ENCODE measurements around the gene ALMS1.
"Not testable (repeated sequence)": the region's sequence is repeated elsewhere in the genome, so short reads cannot be mapped to it uniquely, and the experiment has no call there.

ALMS1 gene

DNA sequence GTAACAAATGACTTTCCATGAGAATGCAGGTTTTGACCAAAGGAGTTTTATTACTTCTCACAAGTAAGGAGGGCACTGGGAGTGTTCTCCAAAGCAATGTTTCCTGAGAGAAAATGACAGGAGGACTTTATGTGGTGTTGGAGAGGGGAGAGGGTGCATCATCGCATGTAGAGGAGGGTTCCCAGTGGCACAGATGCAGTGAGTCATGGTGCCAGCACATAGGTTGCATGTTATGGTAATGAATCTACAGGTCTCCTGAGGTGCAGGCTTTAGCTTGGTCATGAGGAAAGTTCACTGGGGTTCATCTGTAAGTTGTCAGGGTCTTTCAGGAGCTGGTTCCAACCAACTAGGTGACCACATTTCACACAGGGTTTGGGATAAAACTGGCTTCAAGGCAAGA, 226.2 kb downstream of the ALMS1 start:
- H2AK5ac ChIP-seq (ENCODE audit: low read depth, low read length): no peak overlapping the region
- no peak overlapping the region for H2BK12ac ChIP-seq (ENCODE audit: low read length)
- no peak overlapping the region for H2BK5ac ChIP-seq (ENCODE audit: low read length)
- H4K91ac ChIP-seq (ENCODE audit: low read depth, low read length, poor library complexity): no peak overlapping the region
- no peak overlapping the region for H3K9ac ChIP-seq (ENCODE audit: low read depth, low read length, poor library complexity)
- H3K23ac ChIP-seq (ENCODE audit: low read depth, low read length, poor library complexity): no peak overlapping the region
- no peaks in the 10 kb centered on the region for H3K27me3 ChIP-seq (ENCODE audit: control insufficient read depth in 3 of 3, insufficient read depth in 3 of 3, low read depth in 1 of 3, low read length in 3 of 3)
- no peak overlapping the region for H3K27ac ChIP-seq (replicated peaks; ENCODE audit: low read length)
- no peaks in the 10 kb centered on the region for H3K4me1 ChIP-seq (ENCODE audit: control insufficient read depth in 2 of 2, insufficient read depth in 1 of 2, low read depth in 1 of 2, low read length in 2 of 2)
- no peak overlapping the region for H3K4ac ChIP-seq (ENCODE audit: low read length)
- WGBS, 2 donors (ENCODE audit: extremely low coverage in 2 of 2, insufficient read length in 2 of 2, insufficient replicate concordance in 1 of 2): no CpG with 5 or more reads among the region's 1 CpG
- peaks cover 0 to 33% of the 10 kb centered on the region in 2 donors for H3K36me3 ChIP-seq (replicated peaks in 1 of 2; ENCODE audit: control insufficient read depth in 2 of 2, insufficient read depth in 2 of 2, low read length in 2 of 2)
- no peak overlapping the region for H3K4me2 ChIP-seq (ENCODE audit: insufficient read depth, low read length, poor library complexity, severe bottlenecking)
- no peak overlapping the region for H2BK15ac ChIP-seq (ENCODE audit: low read length)
- no peaks in the 10 kb centered on the region for H3K9me3 ChIP-seq (replicated peaks in 1 of 2; ENCODE audit: control insufficient read depth in 2 of 2, insufficient read depth in 1 of 2, low read depth in 1 of 2, low read length in 2 of 2)
- no peak overlapping the region for H3K18ac ChIP-seq (ENCODE audit: low read length)
- no peak overlapping the region for H3K14ac ChIP-seq (ENCODE audit: low read length)
- no peak for DNase-seq (ENCODE audit: low spot score)
- H2BK120ac ChIP-seq (ENCODE audit: low read depth, low read length): no peak overlapping the region
- no peak overlapping the region for H2AFZ ChIP-seq (ENCODE audit: low read length)
- H3K4me3 ChIP-seq (ENCODE audit: low read length in 2 of 2): no peak overlapping the region
- no peak overlapping the region for H4K8ac ChIP-seq (ENCODE audit: low read depth, low read length)
- no peaks in the 10 kb centered on the region for H3K79me1 ChIP-seq (ENCODE audit: low read depth, low read length)

DNA sequence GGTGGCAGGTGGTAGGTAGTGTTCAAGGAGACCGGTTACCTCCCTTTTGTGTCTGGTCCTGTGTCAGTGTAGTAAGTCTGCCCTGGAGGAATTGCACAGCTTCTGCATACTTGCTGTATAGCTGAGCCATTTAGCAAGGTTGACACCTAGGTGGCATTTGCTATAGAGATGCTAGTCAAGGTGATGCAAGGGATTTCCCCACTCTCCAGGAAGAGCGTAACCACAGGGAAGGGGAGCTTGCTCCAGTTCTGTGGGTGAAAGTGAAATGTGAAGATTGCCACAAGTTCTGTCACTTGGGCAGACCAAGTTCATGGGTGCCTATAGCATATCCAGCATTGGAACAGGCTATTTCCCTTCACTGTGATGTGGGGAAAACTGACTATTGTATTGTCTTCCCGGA, 228.5 kb downstream of the ALMS1 start:
- H2BK15ac ChIP-seq (ENCODE audit: low read length): no peak overlapping the region
- no peak overlapping the region for H3K27ac ChIP-seq (replicated peaks; ENCODE audit: low read length)
- no peak overlapping the region for H2BK12ac ChIP-seq (ENCODE audit: low read length)
- H3K9ac ChIP-seq (ENCODE audit: low read depth, low read length, poor library complexity): no peak overlapping the region
- no peaks in the 10 kb centered on the region for H3K79me1 ChIP-seq (ENCODE audit: low read depth, low read length)
- no peak overlapping the region for H4K91ac ChIP-seq (ENCODE audit: low read depth, low read length, poor library complexity)
- no peak overlapping the region for H2BK120ac ChIP-seq (ENCODE audit: low read depth, low read length)
- H3K27me3 ChIP-seq (ENCODE audit: control insufficient read depth in 3 of 3, insufficient read depth in 3 of 3, low read depth in 1 of 3, low read length in 3 of 3): no peaks in the 10 kb centered on the region
- DNase-seq (ENCODE audit: low spot score): no peak
- H2BK5ac ChIP-seq (ENCODE audit: low read length): no peak overlapping the region
- H3K4me1 ChIP-seq (ENCODE audit: control insufficient read depth in 2 of 2, insufficient read depth in 1 of 2, low read depth in 1 of 2, low read length in 2 of 2): no peaks in the 10 kb centered on the region
- H3K36me3 ChIP-seq (replicated peaks in 1 of 2; ENCODE audit: control insufficient read depth in 2 of 2, insufficient read depth in 2 of 2, low read length in 2 of 2): peaks cover 0 to 18% of the 10 kb centered on the region in 2 donors
- H2AFZ ChIP-seq (ENCODE audit: low read length): no peak overlapping the region
- H3K18ac ChIP-seq (ENCODE audit: low read length): no peak overlapping the region
- H3K23ac ChIP-seq (ENCODE audit: low read depth, low read length, poor library complexity): no peak overlapping the region
- no CpG with 5 or more reads among the region's 3 CpGs for WGBS, 2 donors (ENCODE audit: extremely low coverage in 2 of 2, insufficient read length in 2 of 2, insufficient replicate concordance in 1 of 2)
- H3K4me2 ChIP-seq (ENCODE audit: insufficient read depth, low read length, poor library complexity, severe bottlenecking): no peak overlapping the region
- no peak overlapping the region for H3K4me3 ChIP-seq (ENCODE audit: low read length in 2 of 2)
- H3K9me3 ChIP-seq (replicated peaks in 1 of 2; ENCODE audit: control insufficient read depth in 2 of 2, insufficient read depth in 1 of 2, low read depth in 1 of 2, low read length in 2 of 2): no peaks in the 10 kb centered on the region
- no peak overlapping the region for H2AK5ac ChIP-seq (ENCODE audit: low read depth, low read length)
- no peak overlapping the region for H4K8ac ChIP-seq (ENCODE audit: low read depth, low read length)
- no peak overlapping the region for H3K14ac ChIP-seq (ENCODE audit: low read length)
- no peak overlapping the region for H3K4ac ChIP-seq (ENCODE audit: low read length)

DNA sequence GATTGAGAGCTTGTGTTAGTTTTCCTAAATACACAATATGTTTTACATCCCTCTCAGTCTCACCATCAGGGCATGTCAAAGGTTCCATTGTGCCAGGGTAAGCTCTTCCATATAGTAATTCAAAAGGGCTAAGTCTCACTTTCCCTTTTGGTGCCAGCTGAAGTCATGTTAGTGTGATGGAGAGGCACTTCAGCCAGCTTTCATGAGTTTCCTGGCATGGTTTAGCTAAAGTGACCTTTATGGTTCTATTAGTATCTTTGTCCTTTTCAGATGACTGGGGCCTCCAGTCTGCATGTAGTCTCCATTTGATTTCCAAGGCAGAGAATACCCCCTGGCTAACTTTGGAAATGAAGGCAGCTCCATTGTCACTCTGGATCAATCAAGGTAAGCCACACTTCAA, 229.4 kb downstream of the ALMS1 start:
- Histone ChIP-seq H3K14ac (ENCODE audit: low read length) (no peak overlapping the region), H3K4me2 (ENCODE audit: insufficient read depth, low read length, poor library complexity, severe bottlenecking) (no peak overlapping the region), H2BK12ac (ENCODE audit: low read length) (no peak overlapping the region), H3K27me3 (ENCODE audit: control insufficient read depth in 3 of 3, insufficient read depth in 3 of 3, low read depth in 1 of 3, low read length in 3 of 3) (no peaks in the 10 kb centered on the region), H2AK5ac (ENCODE audit: low read depth, low read length) (no peak overlapping the region), H3K18ac (ENCODE audit: low read length) (no peak overlapping the region), H3K4me3 (ENCODE audit: low read length in 2 of 2) (no peak overlapping the region), H4K91ac (ENCODE audit: low read depth, low read length, poor library complexity) (no peak overlapping the region), H3K27ac (replicated peaks; ENCODE audit: low read length) (no peak overlapping the region), H3K79me1 (ENCODE audit: low read depth, low read length) (no peaks in the 10 kb centered on the region), H2BK15ac (ENCODE audit: low read length) (no peak overlapping the region), H3K36me3 (replicated peaks in 1 of 2; ENCODE audit: control insufficient read depth in 2 of 2, insufficient read depth in 2 of 2, low read length in 2 of 2) (peaks cover 0 to 13% of the 10 kb centered on the region in 2 donors), H2BK5ac (ENCODE audit: low read length) (no peak overlapping the region), H3K4me1 (ENCODE audit: control insufficient read depth in 2 of 2, insufficient read depth in 1 of 2, low read depth in 1 of 2, low read length in 2 of 2) (no peaks in the 10 kb centered on the region), H3K9ac (ENCODE audit: low read depth, low read length, poor library complexity) (no peak overlapping the region), H2AFZ (ENCODE audit: low read length) (no peak overlapping the region), H2BK120ac (ENCODE audit: low read depth, low read length) (no peak overlapping the region), H4K8ac (ENCODE audit: low read depth, low read length) (no peak overlapping the region), H3K9me3 (replicated peaks in 1 of 2; ENCODE audit: control insufficient read depth in 2 of 2, insufficient read depth in 1 of 2, low read depth in 1 of 2, low read length in 2 of 2) (no peaks in the 10 kb centered on the region), H3K23ac (ENCODE audit: low read depth, low read length, poor library complexity) (no peak overlapping the region), H3K4ac (ENCODE audit: low read length) (no peak overlapping the region)
- DNase-seq (ENCODE audit: low spot score): no peak

DNA sequence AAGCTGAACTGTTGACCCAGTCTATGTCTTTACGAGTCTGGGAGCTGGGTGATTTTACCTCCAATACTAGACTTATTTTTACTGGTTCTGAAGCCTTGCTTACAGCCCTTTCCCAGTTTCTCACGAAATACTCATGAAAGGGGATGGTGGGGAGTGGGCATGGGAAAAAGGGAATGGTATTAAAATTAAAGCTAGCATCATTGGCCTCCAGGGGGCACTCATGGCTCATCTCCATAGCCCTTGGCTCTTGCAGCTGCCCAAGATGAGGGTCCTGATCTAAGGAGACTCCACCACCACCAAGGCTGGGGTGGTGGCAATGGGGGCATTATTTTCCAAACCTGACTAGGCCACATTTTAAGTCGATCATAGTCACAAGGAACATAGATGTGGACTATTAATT, 234.3 kb downstream of the ALMS1 start:
- H2BK15ac ChIP-seq (ENCODE audit: low read length); H3K79me1 ChIP-seq (ENCODE audit: low read depth, low read length); H2BK120ac ChIP-seq (ENCODE audit: low read depth, low read length); H2BK12ac ChIP-seq (ENCODE audit: low read length); H2BK5ac ChIP-seq (ENCODE audit: low read length); H4K8ac ChIP-seq (ENCODE audit: low read depth, low read length); H3K4ac ChIP-seq (ENCODE audit: low read length); H3K14ac ChIP-seq (ENCODE audit: low read length); H3K9me3 ChIP-seq (replicated peaks in 1 of 2; ENCODE audit: control insufficient read depth in 2 of 2, insufficient read depth in 1 of 2, low read depth in 1 of 2, low read length in 2 of 2); H3K23ac ChIP-seq (ENCODE audit: low read depth, low read length, poor library complexity); H3K18ac ChIP-seq (ENCODE audit: low read length); H3K27me3 ChIP-seq (ENCODE audit: control insufficient read depth in 3 of 3, insufficient read depth in 3 of 3, low read depth in 1 of 3, low read length in 3 of 3); H3K27ac ChIP-seq (replicated peaks; ENCODE audit: low read length); H3K36me3 ChIP-seq (replicated peaks in 1 of 2; ENCODE audit: control insufficient read depth in 2 of 2, insufficient read depth in 2 of 2, low read length in 2 of 2); H3K4me1 ChIP-seq (ENCODE audit: control insufficient read depth in 2 of 2, insufficient read depth in 1 of 2, low read depth in 1 of 2, low read length in 2 of 2); H2AK5ac ChIP-seq (ENCODE audit: low read depth, low read length); H3K9ac ChIP-seq (ENCODE audit: low read depth, low read length, poor library complexity); H2AFZ ChIP-seq (ENCODE audit: low read length); DNase-seq (ENCODE audit: low spot score); H4K91ac ChIP-seq (ENCODE audit: low read depth, low read length, poor library complexity); H3K4me2 ChIP-seq (ENCODE audit: insufficient read depth, low read length, poor library complexity, severe bottlenecking); H3K4me3 ChIP-seq (ENCODE audit: low read length in 2 of 2): not testable (repeated sequence)
- no CpG with 5 or more reads among the region's 3 CpGs for WGBS, 2 donors (ENCODE audit: extremely low coverage in 2 of 2, insufficient read length in 2 of 2, insufficient replicate concordance in 1 of 2)

Measured in neuronal stem cell (in vitro differentiated cells).